Measurements from ENCODE around the gene KMT5B. TPM values are rescaled to one million over a fixed set of nuclear protein-coding genes. Genes with fewer than 3 reads are reported as not detected.
A peak's percentile ranks its signal among the peaks of the same experiment; 100 is the strongest.

The KMT5B gene
- total and polyA plus RNA-seq, 2 of the 13 experiments (the other 11 are each of a cell fraction or from before 2014, with no cell fraction given): 17.6 to 23.7 TPM

DNA sequence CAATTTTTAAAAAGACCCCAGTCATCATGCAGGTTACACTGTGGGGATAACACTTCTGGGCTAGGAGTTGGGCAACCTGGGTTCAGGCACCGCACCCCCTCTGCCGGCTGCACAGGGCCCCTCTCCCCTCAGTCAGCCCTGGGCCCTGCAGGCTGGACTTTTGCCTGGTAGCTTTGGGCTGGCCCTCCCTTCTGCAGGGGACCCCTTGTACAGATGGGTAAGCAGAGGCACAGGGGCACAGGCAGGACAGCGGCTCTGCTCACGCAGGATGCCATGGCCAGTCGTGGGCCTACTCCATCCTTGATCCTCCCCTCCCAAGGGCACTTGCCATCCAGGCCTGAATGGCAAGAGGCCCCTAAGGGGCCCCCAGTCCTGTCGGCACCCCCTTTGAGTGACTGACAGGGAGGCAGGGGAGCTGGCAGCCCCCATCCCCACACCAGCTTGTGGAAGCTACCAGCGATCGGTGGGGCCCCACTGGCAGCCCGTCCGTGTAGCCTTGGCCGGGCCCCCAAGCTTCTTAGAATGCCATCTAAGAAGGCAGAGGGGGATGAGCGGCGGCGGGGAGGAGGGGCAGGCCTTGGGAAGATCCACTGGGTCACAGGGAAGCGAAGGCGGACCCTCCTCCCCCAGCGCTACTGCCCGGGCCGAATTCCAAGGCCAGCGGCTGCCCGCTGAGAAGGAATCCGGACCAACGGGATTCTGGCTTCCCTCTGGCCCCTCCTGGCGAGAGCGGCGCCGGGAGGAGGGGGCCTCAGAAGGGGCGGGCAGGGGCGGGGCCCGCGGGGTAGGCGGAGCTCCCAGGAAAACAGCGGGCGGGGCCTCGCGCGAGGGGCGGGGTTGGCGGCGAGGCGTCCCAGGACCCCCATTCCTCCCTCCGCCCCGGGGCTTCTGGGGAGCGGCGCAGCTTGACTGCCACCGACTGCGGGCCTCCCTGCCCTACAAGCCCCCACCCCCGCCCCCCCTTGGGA lies 85.1 kb downstream of the KMT5B start (continued):
- TF ChIP-seq, protein P1, sequence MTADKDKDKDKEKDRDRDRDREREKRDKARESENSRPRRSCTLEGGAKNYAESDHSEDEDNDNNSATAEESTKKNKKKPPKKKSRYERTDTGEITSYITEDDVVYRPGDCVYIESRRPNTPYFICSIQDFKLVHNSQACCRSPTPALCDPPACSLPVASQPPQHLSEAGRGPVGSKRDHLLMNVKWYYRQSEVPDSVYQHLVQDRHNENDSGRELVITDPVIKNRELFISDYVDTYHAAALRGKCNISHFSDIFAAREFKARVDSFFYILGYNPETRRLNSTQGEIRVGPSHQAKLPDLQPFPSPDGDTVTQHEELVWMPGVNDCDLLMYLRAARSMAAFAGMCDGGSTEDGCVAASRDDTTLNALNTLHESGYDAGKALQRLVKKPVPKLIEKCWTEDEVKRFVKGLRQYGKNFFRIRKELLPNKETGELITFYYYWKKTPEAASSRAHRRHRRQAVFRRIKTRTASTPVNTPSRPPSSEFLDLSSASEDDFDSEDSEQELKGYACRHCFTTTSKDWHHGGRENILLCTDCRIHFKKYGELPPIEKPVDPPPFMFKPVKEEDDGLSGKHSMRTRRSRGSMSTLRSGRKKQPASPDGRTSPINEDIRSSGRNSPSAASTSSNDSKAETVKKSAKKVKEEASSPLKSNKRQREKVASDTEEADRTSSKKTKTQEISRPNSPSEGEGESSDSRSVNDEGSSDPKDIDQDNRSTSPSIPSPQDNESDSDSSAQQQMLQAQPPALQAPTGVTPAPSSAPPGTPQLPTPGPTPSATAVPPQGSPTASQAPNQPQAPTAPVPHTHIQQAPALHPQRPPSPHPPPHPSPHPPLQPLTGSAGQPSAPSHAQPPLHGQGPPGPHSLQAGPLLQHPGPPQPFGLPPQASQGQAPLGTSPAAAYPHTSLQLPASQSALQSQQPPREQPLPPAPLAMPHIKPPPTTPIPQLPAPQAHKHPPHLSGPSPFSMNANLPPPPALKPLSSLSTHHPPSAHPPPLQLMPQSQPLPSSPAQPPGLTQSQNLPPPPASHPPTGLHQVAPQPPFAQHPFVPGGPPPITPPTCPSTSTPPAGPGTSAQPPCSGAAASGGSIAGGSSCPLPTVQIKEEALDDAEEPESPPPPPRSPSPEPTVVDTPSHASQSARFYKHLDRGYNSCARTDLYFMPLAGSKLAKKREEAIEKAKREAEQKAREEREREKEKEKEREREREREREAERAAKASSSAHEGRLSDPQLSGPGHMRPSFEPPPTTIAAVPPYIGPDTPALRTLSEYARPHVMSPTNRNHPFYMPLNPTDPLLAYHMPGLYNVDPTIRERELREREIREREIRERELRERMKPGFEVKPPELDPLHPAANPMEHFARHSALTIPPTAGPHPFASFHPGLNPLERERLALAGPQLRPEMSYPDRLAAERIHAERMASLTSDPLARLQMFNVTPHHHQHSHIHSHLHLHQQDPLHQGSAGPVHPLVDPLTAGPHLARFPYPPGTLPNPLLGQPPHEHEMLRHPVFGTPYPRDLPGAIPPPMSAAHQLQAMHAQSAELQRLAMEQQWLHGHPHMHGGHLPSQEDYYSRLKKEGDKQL (CRISPR knock-in tag; IDR thresholded peaks at IDR 0.05; ENCODE audit: low read depth): peak; percentile 34; the same call in 1 of the 2 replicates
- TF ChIP-seq EED (CRISPR knock-in tag; IDR thresholded peaks at IDR 0.05): no peak
- peak; percentile 84 for TF ChIP-seq SRSF1 (optimal IDR thresholded peaks at IDR 0.05; ENCODE audit: low read depth, low read length)
- peak; percentile 8; the same call in 1 of the 2 replicates for TF ChIP-seq ZFP36L1 (CRISPR knock-in tag; IDR thresholded peaks at IDR 0.05)
- TF ChIP-seq ASH2L (IDR thresholded peaks at IDR 0.05; ENCODE audit: insufficient read length, low read depth, low read length): peak; percentile 36
- TF ChIP-seq MBNL3 (CRISPR knock-in tag; conservative IDR thresholded peaks at IDR 0.05): no peak
- TF ChIP-seq, protein P2, sequence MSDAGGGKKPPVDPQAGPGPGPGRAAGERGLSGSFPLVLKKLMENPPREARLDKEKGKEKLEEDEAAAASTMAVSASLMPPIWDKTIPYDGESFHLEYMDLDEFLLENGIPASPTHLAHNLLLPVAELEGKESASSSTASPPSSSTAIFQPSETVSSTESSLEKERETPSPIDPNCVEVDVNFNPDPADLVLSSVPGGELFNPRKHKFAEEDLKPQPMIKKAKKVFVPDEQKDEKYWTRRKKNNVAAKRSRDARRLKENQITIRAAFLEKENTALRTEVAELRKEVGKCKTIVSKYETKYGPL (CRISPR knock-in tag; IDR thresholded peaks at IDR 0.05): no peak
- no peak for TF ChIP-seq TSC22D2 (CRISPR knock-in tag; IDR thresholded peaks at IDR 0.05; ENCODE audit: borderline replicate concordance)
- TF ChIP-seq MED8 (CRISPR knock-in tag; IDR thresholded peaks at IDR 0.05; ENCODE audit: insufficient replicate concordance): peak; percentile 73
- TF ChIP-seq ATF7 (IDR thresholded peaks at IDR 0.05): no peak
- TF ChIP-seq ATF7 (CRISPR knock-in tag; IDR thresholded peaks at IDR 0.05): 0 out of 2 replicates have a peak, but pooled peaks have one; percentile 9
- peak; percentile 28; the same call in 1 of the 2 replicates for TF ChIP-seq PHF21A (CRISPR knock-in tag; IDR thresholded peaks at IDR 0.05)
- TF ChIP-seq ZNF782 (CRISPR knock-in tag; IDR thresholded peaks at IDR 0.05; ENCODE audit: borderline replicate concordance): no peak
- TF ChIP-seq, protein P3, sequence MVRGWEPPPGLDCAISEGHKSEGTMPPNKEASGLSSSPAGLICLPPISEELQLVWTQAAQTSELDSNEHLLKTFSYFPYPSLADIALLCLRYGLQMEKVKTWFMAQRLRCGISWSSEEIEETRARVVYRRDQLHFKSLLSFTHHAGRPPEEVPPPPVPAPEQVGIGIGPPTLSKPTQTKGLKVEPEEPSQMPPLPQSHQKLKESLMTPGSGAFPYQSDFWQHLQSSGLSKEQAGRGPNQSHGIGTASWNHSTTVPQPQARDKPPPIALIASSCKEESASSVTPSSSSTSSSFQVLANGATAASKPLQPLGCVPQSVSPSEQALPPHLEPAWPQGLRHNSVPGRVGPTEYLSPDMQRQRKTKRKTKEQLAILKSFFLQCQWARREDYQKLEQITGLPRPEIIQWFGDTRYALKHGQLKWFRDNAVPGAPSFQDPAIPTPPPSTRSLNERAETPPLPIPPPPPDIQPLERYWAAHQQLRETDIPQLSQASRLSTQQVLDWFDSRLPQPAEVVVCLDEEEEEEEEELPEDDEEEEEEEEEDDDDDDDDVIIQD (CRISPR knock-in tag; IDR thresholded peaks at IDR 0.05; ENCODE audit: low read depth): peak; percentile 29; the same call in 1 of the 2 replicates
- TF ChIP-seq SYNCRIP (IDR thresholded peaks at IDR 0.05; ENCODE audit: insufficient read depth, low read depth, low read length): no peak
- TF ChIP-seq MTA1 (CRISPR knock-in tag; IDR thresholded peaks at IDR 0.05; ENCODE audit: borderline replicate concordance): peak; percentile 80
- TF ChIP-seq KDM1A (CRISPR knock-in tag; IDR thresholded peaks at IDR 0.05): peak; percentile 95

All from HepG2 (cell line).